ENCODE results near the gene AKT2. TPM values are rescaled to one million over a fixed set of nuclear protein-coding genes. Genes with fewer than 3 reads are reported as not detected.

Gene AKT2
- total RNA-seq, 1 experiment from 2014 or later = 149 TPM

GRCh38 chr19:40300668-40301067 lies 15.5 kb upstream of the AKT2 start:
- DNase-seq = no peak
- H3K9me2 ChIP-seq (ENCODE audit: insufficient read depth) = no peaks in the 10 kb centered on the region
- intact Hi-C loops (cut with micrococcal nuclease; ENCODE audit: unreplicated experiment) = loop anchor here (10.0 kb wide), 1 partner anchor 156 kb away; no protein-coding TSS in a partner anchor
- no peak for TF ChIP-seq CTCF (conservative IDR thresholded peaks at IDR 0.05)
- no peak for TF ChIP-seq EZH2 (IDR thresholded peaks at IDR 0.05; ENCODE audit: low read depth)
- H3F3A ChIP-seq (ENCODE audit: insufficient read depth, low read depth) = peaks cover 4% of the 10 kb centered on the region; the same call in 1 of the 2 replicates
- H3K4me1 ChIP-seq (replicated peaks; ENCODE audit: insufficient read depth) = no peaks in the 10 kb centered on the region
- H3K36me3 ChIP-seq (ENCODE audit: low read depth) = no peaks in the 10 kb centered on the region
- H3K4me3 ChIP-seq = no peak overlapping the region
- H3K27me3 ChIP-seq (ENCODE audit: insufficient read depth, low read depth) = no peaks in the 10 kb centered on the region
- H4K20me1 ChIP-seq (ENCODE audit: insufficient read depth) = no peaks in the 10 kb centered on the region
- POLR2A ChIA-PET (ENCODE audit: unreplicated experiment) = no interaction called here
- H3K9me3 ChIP-seq (ENCODE audit: insufficient read depth, low read depth) = no peaks in the 10 kb centered on the region
- no peak overlapping the region for H3K4me2 ChIP-seq
- CTCF ChIA-PET = no interaction called here
- BruUV-seq (replicated peaks) = no TSS peak
- no peak overlapping the region for H2AFZ ChIP-seq
- no peaks in the 10 kb centered on the region for H3K79me2 ChIP-seq (ENCODE audit: low read depth)
- H3K27ac ChIP-seq = no peak overlapping the region

GRCh38 chr19:40298026-40298425 lies 12.9 kb upstream of the AKT2 start:
- peaks cover 4% of the 10 kb centered on the region; the same call in 1 of the 2 replicates for H3F3A ChIP-seq (ENCODE audit: insufficient read depth, low read depth)
- intact Hi-C loops (cut with micrococcal nuclease; ENCODE audit: unreplicated experiment) = no loop called here
- DNase-seq = no peak
- POLR2A ChIA-PET (ENCODE audit: unreplicated experiment) = interaction anchor here (0.5 to 0.6 kb wide), 2 partner anchors 303 to 878 kb away, joined by 3 read pairs; partner anchors contain the start of gene LTBP4
- H4K20me1 ChIP-seq (ENCODE audit: insufficient read depth) = no peaks in the 10 kb centered on the region
- H3K4me1 ChIP-seq (replicated peaks; ENCODE audit: insufficient read depth) = no peaks in the 10 kb centered on the region
- H3K4me2 ChIP-seq = no peak overlapping the region
- H2AFZ ChIP-seq = no peak overlapping the region
- CTCF ChIA-PET = interaction anchor here (0.7 kb wide), 2 partner anchors 272 to 872 kb away, joined by 3 read pairs; no protein-coding TSS in a partner anchor
- BruUV-seq (replicated peaks) = no TSS peak
- no peaks in the 10 kb centered on the region for H3K27me3 ChIP-seq (ENCODE audit: insufficient read depth, low read depth)
- no peaks in the 10 kb centered on the region for H3K9me3 ChIP-seq (ENCODE audit: insufficient read depth, low read depth)
- H3K79me2 ChIP-seq (ENCODE audit: low read depth) = no peaks in the 10 kb centered on the region
- no peaks in the 10 kb centered on the region for H3K36me3 ChIP-seq (ENCODE audit: low read depth)
- no peak for TF ChIP-seq CTCF (conservative IDR thresholded peaks at IDR 0.05)
- H3K4me3 ChIP-seq = no peak overlapping the region
- no peak overlapping the region for H3K27ac ChIP-seq
- no peaks in the 10 kb centered on the region for H3K9me2 ChIP-seq (ENCODE audit: insufficient read depth)

- Histone ChIP-seq H3K79me2 (ENCODE audit: low read depth) (no peaks in the 10 kb centered on the region), H3K36me3 (ENCODE audit: low read depth) (no peaks in the 10 kb centered on the region), H3K4me2 (no peak overlapping the region), H3K27ac (no peak overlapping the region), H3K4me3 (no peak overlapping the region), H2AFZ (no peak overlapping the region), H3K4me1 (replicated peaks; ENCODE audit: insufficient read depth) (no peaks in the 10 kb centered on the region), H3F3A (ENCODE audit: insufficient read depth, low read depth) (0 out of 2 replicates have a peak, but pooled peaks cover 4% of the 10 kb centered on the region), H3K27me3 (ENCODE audit: insufficient read depth, low read depth) (no peaks in the 10 kb centered on the region), H3K9me2 (ENCODE audit: insufficient read depth) (no peaks in the 10 kb centered on the region), H3K9me3 (ENCODE audit: insufficient read depth, low read depth) (no peaks in the 10 kb centered on the region), H4K20me1 (ENCODE audit: insufficient read depth) (no peaks in the 10 kb centered on the region)
- intact Hi-C loops (cut with micrococcal nuclease; ENCODE audit: unreplicated experiment) = no loop called here
- DNase-seq = no peak
- TF ChIP-seq CTCF (conservative IDR thresholded peaks at IDR 0.05) (no peak), EZH2 (IDR thresholded peaks at IDR 0.05; ENCODE audit: low read depth) (no peak)
- no TSS peak for BruUV-seq (replicated peaks)
- ChIA-PET CTCF (no interaction called here), POLR2A (ENCODE audit: unreplicated experiment) (no interaction called here)
Observed at GRCh38 chr19:40294560-40294959, 9.4 kb upstream of the AKT2 start.

Data from PC-9 (cell line).